H54 (cell line): ENCODE data around the gene SYNE3.

Source experiments
- DNase-seq: peaks from one replicate; pipeline ENCODE4 v3.0.0; 2011; ENCODE audit warnings: low spot score, mixed read lengths; ENCODE audit not compliant: insufficient read length
- FAIRE-seq: peaks from 3 replicates; lab custom pipeline; 2011; peaks lifted over from hg19 to GRCh38; lab: Jason Lieb, UNC
- POLR2A ChIP-seq: IDR thresholded peaks from 2 replicates; pipeline ENCODE4 v1.6.1; 2011; ENCODE audit warnings: low read depth, mild to moderate bottlenecking, low read length

The SYNE3 gene

GRCh38 chr14:95480887-95481226, 35.6 kb downstream of the SYNE3 start:
- no peak for FAIRE-seq
- no peak for DNase-seq

DNA sequence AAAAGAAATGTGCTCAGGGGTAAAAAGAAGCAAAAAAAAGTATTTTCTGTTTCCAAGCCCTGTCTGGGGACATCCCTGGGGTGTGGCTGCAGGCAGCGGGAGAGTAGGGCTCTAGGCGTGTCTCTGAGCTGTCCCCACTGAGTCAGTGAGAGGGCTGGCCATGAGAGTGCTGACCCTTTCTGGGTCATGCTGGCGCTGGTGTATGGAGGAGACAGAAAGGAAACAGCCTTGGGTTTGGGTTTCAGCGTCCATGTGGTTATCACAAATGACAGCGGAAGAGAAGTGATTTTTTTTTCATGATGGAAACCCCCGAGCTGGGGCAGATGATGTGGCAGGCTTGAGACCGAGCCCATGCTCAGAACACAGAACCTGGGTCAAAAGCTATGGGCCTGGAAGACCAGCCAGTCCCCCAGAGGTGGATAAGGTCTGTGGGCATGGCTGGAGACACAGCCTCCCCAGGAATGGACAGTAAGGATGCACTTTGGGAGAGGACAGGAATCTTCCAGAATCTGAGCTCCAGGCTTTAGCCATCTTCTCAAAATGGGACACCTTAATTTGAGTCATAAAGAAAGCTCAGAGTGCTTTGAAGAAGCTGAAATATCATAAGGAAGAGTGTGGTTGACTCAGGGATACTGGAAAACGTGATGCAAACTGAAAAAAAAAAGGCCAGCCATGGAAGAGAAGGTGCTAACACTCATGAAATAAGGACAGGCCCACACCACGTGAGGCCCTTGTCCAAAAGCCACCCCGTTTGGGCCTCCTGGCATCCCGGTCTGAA, 36.2 kb downstream of the SYNE3 start:
- FAIRE-seq (peak; percentile 52), DNase-seq (peak; percentile 67)
- TF ChIP-seq POLR2A, result no peak

More at GRCh38 chr14:95480887-95481226, 35.6 kb downstream of the SYNE3 start:
- TF ChIP-seq POLR2A, result no peak

- FAIRE-seq, result no peak
- TF ChIP-seq POLR2A, result no peak
- DNase-seq, result no peak
Measured at GRCh38 chr14:95479494-95479893, 37.0 kb downstream of the SYNE3 start.

DNA sequence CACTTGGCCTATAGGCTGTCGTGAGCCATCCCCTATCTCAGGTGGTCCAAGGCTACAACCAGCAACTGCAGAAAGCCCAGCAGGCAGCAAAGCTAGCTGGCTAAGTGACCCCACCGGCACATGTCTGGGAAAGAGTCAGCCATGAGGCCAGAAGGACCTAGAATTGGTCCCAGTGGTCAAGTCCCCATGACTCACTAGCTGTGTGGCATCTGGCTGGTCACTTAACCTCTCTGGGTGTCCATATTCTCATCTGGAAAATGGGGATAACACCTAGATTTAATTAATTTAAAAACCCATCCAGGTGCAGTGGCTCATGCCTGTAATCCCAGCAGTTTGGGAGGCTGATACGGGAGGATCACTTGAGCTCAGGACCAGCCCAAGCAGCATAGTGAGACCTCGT, 37.6 kb downstream of the SYNE3 start:
- TF ChIP-seq POLR2A, result no peak
- FAIRE-seq (no peak), DNase-seq (no peak)

DNA sequence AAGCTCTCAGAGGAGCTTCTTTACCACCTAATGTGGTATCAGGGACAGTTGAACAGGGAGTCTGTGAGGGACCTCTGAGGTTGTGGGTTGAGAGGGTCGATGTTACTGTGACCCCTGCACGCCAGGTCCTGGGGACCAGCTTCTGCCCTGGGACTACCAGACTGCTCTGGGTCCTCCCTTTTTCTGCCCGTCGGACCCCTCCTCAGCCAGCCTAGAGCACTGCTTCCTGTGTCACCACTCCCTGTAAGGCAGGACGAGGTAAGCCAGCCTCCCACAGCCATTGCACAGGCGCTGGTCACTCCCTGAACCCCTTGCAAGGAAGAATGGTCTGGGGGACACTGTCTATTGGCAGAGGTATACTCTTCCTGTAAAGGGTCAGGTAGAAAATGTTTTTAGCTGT, 38.1 kb downstream of the SYNE3 start:
- no peak for TF ChIP-seq POLR2A
- DNase-seq (no peak), FAIRE-seq (no peak)

- TF ChIP-seq POLR2A, result no peak
- no peak for FAIRE-seq
Measured at GRCh38 chr14:95477411-95478269, 38.8 kb downstream of the SYNE3 start.

DNA sequence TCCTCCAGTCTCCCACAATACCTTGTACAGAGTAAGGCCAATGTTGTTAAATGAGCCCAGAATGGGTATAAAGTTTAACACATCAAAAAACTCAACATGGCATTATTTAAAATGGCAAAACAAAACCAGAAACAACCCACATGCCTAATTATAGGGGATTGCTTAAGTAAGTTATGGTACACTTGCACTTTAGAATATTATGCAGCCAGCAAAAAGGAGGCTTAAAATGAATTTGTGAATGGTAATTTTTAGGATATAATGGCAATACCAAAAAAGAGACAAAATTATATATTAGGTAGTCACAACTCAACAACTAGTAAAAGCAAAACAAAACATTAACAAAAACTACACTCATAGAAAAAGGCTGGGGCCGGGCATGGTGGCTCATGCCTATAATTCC, 39.7 kb downstream of the SYNE3 start:
- TF ChIP-seq POLR2A, result no peak
- FAIRE-seq (no peak), DNase-seq (no peak)

More at GRCh38 chr14:95477411-95478269, 38.8 kb downstream of the SYNE3 start:
- DNase-seq, result no peak

DNA sequence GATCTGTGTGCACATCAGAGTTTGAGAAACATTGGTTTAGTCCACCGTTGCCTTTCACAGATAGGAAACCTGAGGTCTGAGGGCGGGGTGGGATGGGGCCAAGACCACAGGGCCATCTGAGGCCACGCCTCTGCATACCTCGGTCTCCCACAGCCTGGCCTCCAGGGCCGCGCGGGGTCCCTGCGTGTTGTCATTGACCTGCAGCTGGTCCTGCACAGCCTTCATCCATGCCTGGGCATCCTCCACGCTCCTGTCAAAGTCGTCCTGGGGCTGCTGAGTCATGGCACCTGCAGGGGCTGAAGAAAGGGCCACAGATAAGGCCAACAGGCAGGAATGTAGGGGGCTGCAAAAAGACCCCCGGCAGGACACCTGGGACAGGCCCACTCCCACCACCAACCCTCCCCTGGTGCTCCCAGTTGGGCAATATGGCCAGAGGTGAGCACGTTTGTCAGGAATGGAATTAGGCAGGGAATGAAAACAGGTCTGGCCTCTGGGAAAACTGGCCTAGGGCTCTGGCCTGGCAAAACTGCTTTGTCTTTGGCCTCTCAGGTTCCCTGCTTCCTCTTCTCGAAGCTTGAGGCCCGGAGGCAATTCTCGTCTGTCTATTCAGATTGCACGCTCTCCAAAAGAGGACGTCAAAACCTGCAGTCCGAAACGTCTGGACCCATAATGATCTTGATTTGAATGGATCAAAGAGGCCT, 40.8 kb downstream of the SYNE3 start:
- TF ChIP-seq POLR2A, result no peak
- no peak for FAIRE-seq
- DNase-seq, result no peak

- FAIRE-seq, result no peak
Measured at GRCh38 chr14:95474941-95475340, 41.5 kb downstream of the SYNE3 start.

DNA sequence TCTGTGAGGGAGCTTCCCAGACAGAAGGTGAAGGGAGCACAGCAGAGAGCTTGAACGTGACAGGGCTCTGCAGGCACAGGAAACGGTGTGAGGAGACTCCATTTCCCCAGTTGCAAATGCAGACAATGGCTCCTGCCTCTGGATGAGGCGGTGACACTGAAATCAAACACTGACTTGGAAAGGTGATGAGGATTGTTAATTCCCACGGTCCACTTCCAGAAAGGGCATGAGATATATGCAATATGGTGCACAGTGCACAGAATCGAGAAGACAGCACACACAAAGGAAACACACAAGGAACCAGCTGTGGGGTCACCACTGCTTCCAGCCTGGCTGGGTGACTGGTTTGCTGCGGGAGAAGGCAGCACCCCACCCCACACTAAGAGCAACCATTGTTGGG, 42.0 kb downstream of the SYNE3 start:
- DNase-seq (no peak), FAIRE-seq (no peak)
- no peak for TF ChIP-seq POLR2A

More at GRCh38 chr14:95474941-95475340, 41.5 kb downstream of the SYNE3 start:
- DNase-seq, result no peak
- no peak for TF ChIP-seq POLR2A

- FAIRE-seq (no peak), DNase-seq (no peak)
- TF ChIP-seq POLR2A, result no peak
Measured at GRCh38 chr14:95472819-95473251, 43.6 kb downstream of the SYNE3 start.

DNA sequence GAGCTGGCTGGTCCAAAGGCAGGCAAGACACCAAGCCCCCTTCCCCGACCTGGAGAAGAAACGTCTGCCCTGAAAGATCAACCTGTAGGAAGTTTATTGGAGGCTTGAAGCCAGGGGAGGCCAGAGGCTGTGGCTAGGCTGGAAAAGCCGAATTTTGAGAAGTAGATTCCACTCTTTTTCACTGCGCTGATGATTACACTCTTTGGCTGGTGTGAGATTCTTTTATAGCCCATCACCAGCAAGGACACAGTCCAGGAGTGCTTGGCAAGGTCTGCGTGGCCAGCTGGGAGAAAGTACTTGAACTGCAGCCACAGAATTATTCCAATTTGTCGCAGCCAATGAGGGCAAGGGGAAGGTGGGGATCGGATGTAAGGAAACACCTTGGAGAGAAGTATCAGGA, 45.0 kb downstream of the SYNE3 start:
- FAIRE-seq, result no peak
- TF ChIP-seq POLR2A, result no peak
- DNase-seq, result no peak

DNA sequence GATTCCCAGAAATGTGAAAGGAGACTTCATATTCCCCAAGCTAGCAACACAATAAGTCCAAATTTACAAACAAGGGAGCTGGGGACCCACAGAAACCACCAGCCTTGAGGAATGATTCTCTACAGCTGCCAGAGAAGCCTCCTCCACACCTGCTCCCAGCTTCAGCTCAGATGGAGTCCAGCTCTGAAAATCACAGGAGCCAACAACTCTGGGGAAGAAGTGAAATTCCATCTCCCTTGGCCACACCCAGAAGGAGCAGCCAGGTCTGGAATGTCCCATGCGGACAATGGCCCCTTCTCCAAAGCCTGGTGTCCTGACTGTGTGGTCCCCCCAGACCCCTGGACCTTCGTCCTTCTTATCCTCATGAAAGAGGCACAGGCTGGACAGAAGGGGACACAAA, 45.4 kb downstream of the SYNE3 start:
- no peak for TF ChIP-seq POLR2A
- FAIRE-seq (no peak), DNase-seq (no peak)

DNA sequence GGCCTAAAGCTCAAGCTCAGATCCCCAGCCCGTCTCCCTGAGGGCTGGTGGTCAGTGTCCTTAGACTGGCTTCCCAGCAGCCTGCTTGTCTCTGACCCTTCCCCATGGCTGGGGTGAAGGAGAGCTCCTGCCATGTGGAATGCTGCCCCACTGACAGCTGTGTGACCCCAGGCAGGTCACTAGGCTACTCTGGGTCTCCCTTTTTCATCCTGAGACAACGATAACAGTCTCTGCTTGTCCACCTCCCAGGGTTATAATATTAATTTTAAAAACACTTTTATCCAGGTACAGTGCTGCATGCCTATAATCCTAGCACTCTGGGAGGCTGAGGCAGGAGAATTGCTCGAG, 47.3 kb downstream of the SYNE3 start:
- TF ChIP-seq POLR2A, result no peak
- no peak for FAIRE-seq

More for the DNA sequence above, 47.3 kb downstream of the SYNE3 start:
- no peak for DNase-seq
